HAP-1 (cell line): ENCODE results near the gene HOXA7.

Experiments
- DNase-seq, 2 experiments: peaks; one replicate each; pipeline ENCODE4 v3.0.0-alpha.2; 2016 to 2020; ENCODE audit warnings: low spot score in 2 of 2
- H3K27me3 ChIP-seq: fragments of 250-450 bp; sonication (Bioruptor Pico); 2 replicates; pipeline ENCODE4 v1.5.1; 2020; ENCODE audit warnings: low read depth, mild to moderate bottlenecking, moderate library complexity
- H3K36me3 ChIP-seq: fragments of 250-450 bp; sonication (Bioruptor Pico); replicated peaks from 2 replicates; pipeline ENCODE4 v1.5.1; 2020; ENCODE audit warnings: mild to moderate bottlenecking
- H3K4me1 ChIP-seq: fragments of 250-450 bp; sonication (Bioruptor Pico); 2 replicates; pipeline ENCODE4 v1.5.1; 2020; ENCODE audit warnings: mild to moderate bottlenecking
- H3K4me3 ChIP-seq: fragments of 250-450 bp; sonication (Bioruptor Pico); 2 replicates; pipeline ENCODE4 v1.5.1; 2020; ENCODE audit warnings: mild to moderate bottlenecking, moderate library complexity
- H3K9me3 ChIP-seq: fragments of 250-450 bp; sonication (Bioruptor Pico); 2 replicates; pipeline ENCODE4 v1.5.1; 2020; ENCODE audit warnings: mild to moderate bottlenecking, moderate library complexity
- in situ Hi-C: fragments of 300-500 bp; cut with MboI; formaldehyde crosslinking; loops from 3 replicates; pipeline ENCODE4 v1.14.3; 2020; ENCODE audit warnings: low sequenced_read_pairs, inconsistent platforms, mixed read lengths

The HOXA7 gene

DNA sequence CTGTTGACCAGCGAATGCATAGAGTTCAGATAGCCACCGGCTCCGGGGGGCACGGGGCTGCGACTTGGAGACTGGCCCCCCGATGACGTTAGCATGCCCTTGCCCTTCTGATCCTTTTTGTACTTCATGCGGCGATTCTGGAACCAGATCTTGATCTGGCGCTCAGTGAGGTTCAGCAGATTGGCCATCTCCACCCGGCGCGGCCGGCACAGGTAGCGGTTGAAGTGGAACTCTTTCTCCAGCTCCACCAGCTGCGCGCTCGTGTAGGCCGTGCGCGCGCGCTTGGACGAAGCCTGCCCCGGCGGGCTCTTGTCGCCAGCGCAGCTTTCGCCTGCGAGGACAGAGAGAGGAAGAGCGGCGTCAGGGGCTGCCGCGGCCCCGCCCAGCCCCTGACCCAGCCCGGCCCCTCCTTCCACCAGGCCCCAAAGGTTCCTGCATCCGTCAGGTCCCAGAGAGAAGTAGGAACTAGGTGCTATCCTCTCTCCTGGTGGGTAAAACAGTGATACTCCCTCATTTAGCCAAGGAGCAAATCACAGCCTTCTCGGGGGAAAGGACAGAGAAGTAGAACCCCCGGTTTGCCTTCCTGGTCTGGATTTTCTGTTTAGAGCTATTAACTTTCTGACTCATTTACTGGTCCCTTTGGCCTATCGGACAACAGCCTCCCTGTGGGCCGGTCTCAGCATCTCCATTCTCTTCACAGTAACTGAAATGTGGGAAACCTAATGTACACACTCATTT is 47.9 kb downstream of the HOXA7 start:
- Histone ChIP-seq H3K9me3 (no peaks in the 10 kb centered on the region), H3K4me3 (no peak overlapping the region), H3K27me3 (no peaks in the 10 kb centered on the region), H3K4me1 (peaks cover 9% of the 10 kb centered on the region), H3K36me3 (no peaks in the 10 kb centered on the region)
- no peak for DNase-seq
- in situ Hi-C loops, result no loop called here

DNA sequence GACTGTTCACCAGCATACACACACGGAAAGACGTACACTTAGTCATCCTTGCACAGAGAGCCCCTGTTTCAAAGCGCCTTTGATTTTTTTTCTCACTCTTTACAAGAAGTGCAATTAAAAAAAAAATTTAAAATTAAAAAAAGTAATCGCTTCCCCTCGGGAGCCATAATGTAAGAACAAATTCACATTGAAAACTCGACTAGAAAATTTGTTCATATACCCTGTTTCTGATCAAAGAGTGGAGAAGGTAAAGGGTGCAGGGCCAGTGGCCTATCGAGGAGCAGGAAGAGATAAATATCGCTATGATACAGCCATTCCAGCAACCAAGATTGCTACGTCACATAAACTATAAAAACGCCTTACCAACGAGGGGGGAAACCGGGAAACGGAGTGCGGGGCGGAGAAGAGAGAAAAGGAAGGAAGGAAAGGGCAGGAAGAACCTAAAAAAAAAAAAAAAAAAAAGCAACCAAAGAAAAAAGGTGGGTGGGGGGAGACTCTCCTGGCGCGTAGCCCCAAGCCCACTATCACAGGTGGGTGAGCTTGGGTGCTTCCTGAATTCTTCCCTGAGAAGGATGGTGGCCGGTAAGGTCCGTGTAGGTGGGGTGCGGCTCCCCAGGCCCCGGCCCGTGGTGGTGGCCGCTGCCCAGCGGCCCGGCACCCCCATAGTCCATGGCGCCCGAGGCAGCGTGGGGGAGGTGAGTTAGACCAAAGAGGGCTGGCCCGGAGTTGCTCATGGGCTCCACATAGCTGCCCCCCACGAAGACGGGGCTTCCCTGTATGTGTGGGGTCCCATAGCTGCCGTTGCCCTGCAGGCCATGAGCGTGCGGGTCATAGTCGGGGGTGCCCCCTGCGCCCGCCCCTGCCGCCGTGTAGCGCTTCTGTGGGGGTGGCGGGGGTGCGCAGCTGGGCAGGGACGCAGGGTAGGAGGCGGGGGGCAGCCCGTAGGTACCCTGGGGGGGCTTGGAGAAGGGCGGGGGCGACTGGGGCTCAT is 48.8 kb downstream of the HOXA7 start:
- no peak overlapping the region for H3K4me3 ChIP-seq
- H3K4me1 ChIP-seq, result peaks cover 7% of the 10 kb centered on the region
- H3K9me3 ChIP-seq, result no peaks in the 10 kb centered on the region
- no peaks in the 10 kb centered on the region for H3K27me3 ChIP-seq
- in situ Hi-C loops, result no loop called here
- DNase-seq, result no peak
- H3K36me3 ChIP-seq, result no peaks in the 10 kb centered on the region

DNA sequence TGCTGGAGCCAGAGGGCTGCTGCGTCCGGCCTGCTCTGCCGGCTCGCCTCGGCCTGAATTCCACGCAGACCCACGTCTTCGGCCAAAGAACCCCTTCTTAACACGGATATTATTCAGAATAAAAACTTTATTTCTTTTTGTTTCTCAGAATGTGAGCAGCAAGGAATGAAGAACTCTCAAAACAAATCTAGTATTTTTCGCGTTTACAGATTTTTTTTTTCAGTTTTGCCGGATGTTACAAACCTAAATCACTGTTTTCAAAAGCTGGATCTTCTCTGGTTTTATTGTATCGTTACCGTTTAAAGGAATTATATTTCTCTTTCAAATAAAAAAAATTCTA is 49.6 kb downstream of the HOXA7 start:
- in situ Hi-C loops, result no loop called here
- DNase-seq, result no peak
- no peak overlapping the region for H3K4me3 ChIP-seq
- peaks cover 7% of the 10 kb centered on the region for H3K4me1 ChIP-seq
- no peaks in the 10 kb centered on the region for H3K36me3 ChIP-seq
- H3K27me3 ChIP-seq, result no peaks in the 10 kb centered on the region
- no peaks in the 10 kb centered on the region for H3K9me3 ChIP-seq

DNA sequence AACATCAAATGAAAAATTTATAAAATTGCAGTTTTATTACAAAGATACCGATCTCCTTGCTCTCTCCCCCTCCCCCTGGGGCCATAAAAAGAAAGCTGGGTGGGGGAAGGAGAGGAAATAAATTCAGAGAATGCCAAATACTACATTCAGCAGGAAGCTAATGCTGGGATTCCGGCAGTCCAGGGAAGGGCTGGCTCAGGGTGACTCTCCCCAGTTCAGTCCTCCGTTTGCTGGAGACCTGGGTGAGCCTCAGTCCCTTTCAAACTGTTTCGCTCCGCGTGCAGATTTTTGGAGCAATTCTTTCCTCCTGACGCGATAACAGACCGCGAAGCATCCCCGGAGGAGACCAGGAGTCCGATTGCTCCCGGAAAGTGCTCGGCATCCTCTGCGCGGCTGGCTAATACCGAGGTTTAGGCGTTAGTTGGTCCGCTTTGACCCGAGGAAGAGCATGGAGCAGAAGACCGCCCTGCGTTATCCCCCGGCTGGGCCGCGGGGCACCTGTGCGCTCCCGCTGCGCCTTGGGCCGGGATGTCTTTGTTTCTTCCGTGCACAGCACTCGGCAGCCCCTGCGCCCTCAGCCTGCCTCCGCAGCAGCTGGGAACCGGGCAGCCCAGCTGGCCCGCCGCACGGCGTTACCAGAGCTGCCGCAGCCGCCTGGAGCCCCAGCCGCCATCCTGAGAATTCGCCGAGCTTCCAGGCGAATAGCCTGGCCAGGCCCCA is 50.1 kb downstream of the HOXA7 start:
- no peak for DNase-seq
- H3K4me3 ChIP-seq, result no peak overlapping the region
- no peaks in the 10 kb centered on the region for H3K9me3 ChIP-seq
- H3K27me3 ChIP-seq, result no peaks in the 10 kb centered on the region
- H3K4me1 ChIP-seq, result peaks cover 7% of the 10 kb centered on the region
- in situ Hi-C loops, result no loop called here
- H3K36me3 ChIP-seq, result no peaks in the 10 kb centered on the region

- H3K9me3 ChIP-seq, result no peaks in the 10 kb centered on the region
- no peak for DNase-seq
- H3K4me3 ChIP-seq, result no peak overlapping the region
- H3K4me1 ChIP-seq, result peaks cover 14% of the 10 kb centered on the region
- in situ Hi-C loops, result no loop called here
- no peaks in the 10 kb centered on the region for H3K36me3 ChIP-seq
- no peaks in the 10 kb centered on the region for H3K27me3 ChIP-seq
These were observed 51.0 kb downstream of the HOXA7 start for GRCh38 chr7:27105301-27106031.

- no peaks in the 10 kb centered on the region for H3K27me3 ChIP-seq
- peaks cover 24% of the 10 kb centered on the region for H3K4me1 ChIP-seq
- in situ Hi-C loops, result no loop called here
- DNase-seq, result no peak
- 0 out of 2 replicates have a peak, but pooled peaks cover 2% of the 10 kb centered on the region for H3K36me3 ChIP-seq
- H3K9me3 ChIP-seq, result no peaks in the 10 kb centered on the region
- no peak overlapping the region for H3K4me3 ChIP-seq
These were observed 52.0 kb downstream of the HOXA7 start for GRCh38 chr7:27104341-27105058.
